T-helper 1 cell treated with Interleukin-12 subunit alpha and Interleukin-12 subunit beta and Interleukin-4 antibody, amounts not matched to agents 30 μg/mL and 1 μg/mL, for 36 hours (primary cell): Measurements from ENCODE around the gene SPAG17.

Source experiments
- H3K27ac Mint-ChIP-seq: one replicate; pipeline ENCODE4 v1.8.0; 2021; ENCODE audit warnings: mild to moderate bottlenecking, mixed read lengths
- H3K27me3 Mint-ChIP-seq: one replicate; pipeline ENCODE4 v1.8.0; 2021; ENCODE audit warnings: low read depth, mixed read lengths
- H3K36me3 Mint-ChIP-seq: one replicate; pipeline ENCODE4 v1.8.0; 2021; ENCODE audit warnings: low read depth, mixed read lengths
- H3K4me1 Mint-ChIP-seq: one replicate; pipeline ENCODE4 v1.8.0; 2021; ENCODE audit warnings: low read depth, mixed read lengths
- H3K4me3 Mint-ChIP-seq: one replicate; pipeline ENCODE4 v1.8.0; 2021; ENCODE audit warnings: mild to moderate bottlenecking, moderate library complexity, mixed read lengths
- H3K9me3 Mint-ChIP-seq: one replicate; pipeline ENCODE4 v1.8.0; 2021; ENCODE audit warnings: mixed read lengths

SPAG17 gene

DNA sequence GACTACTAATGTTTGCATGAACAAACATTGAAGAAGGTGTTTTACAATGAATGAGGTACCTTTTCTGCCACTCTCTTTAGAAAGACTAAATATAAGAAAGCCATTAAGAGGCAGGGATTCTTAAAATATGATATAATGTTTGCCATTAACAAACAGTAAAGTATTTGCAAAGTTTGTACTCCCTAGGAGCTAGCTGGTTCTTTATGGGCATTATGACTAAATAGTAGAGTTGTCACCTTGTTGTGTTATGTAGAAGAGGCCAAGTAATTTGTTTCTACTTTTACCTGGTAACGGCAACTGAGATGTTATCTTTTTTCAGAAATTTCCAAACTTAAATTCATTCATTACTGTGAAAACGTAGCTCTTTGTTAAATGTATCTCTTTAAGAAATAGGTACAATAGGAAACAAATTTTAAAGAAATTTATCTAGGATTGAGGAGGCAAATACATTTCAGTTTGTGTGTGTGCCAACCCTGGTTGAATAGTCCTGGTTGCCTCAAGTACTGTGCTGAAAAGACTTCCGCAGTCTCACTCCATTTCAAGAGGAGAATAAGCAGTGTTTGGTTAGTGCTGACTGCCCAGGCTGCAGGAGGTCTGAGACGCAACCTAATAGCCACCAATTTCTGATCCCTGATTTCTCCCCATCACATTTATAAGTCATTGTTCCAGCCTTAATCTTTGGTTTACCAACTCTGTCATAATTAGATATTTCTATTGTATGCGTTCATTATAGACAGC, 203.4 kb downstream of the SPAG17 start:
- H3K9me3 Mint-ChIP-seq, result no peaks in the 10 kb centered on the region
- no peaks in the 10 kb centered on the region for H3K4me1 Mint-ChIP-seq

DNA sequence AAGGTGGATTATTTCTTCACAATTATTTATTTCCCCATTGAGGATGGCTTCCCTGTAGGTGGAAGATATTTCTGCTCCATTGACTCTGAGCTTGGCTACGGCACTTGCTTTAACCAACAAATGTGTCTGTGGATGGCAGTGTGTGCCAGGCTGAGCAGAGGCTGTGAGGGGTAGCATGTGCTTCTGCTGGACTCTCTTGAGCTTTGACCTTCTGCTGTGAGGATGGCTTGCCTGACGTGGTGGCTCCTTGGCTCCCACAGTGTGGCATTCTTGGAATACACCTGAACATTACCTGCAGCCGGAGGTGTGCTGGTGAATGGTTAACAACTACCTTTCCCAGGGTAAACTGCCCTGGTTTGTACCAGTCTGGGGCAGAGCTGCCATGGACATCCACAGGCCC, 208.6 kb downstream of the SPAG17 start:
- no peak overlapping the region for H3K27ac Mint-ChIP-seq
- H3K27me3 Mint-ChIP-seq, result peaks cover 6% of the 10 kb centered on the region
- H3K9me3 Mint-ChIP-seq, result no peaks in the 10 kb centered on the region
- H3K36me3 Mint-ChIP-seq, result no peaks in the 10 kb centered on the region
- no peak overlapping the region for H3K4me3 Mint-ChIP-seq
- H3K4me1 Mint-ChIP-seq, result no peaks in the 10 kb centered on the region

More for the DNA sequence above, 203.4 kb downstream of the SPAG17 start:
- Mint-ChIP-seq H3K4me3 (no peak overlapping the region), H3K36me3 (no peaks in the 10 kb centered on the region), H3K27ac (no peak overlapping the region), H3K27me3 (peaks cover 9% of the 10 kb centered on the region)

DNA sequence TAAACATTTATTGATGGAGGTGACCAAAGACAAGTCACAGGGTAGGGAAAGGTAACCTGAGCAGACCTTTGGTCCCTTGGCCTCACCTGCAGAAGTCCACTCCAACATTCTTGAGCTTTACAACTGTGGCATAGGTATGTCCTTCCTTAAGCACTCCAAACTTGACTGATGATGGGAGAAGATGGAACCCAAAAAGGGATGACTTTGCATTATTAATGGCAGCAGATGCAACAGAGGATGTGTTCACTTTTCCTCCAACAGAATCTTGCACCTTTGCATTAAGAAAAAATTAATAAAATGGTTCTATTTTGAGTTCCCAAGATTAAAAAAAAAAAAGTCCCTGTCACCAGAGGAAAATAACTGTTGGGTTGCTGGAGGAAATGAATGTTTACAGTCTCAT, 213.3 kb downstream of the SPAG17 start:
- H3K27ac Mint-ChIP-seq, result no peak overlapping the region

DNA sequence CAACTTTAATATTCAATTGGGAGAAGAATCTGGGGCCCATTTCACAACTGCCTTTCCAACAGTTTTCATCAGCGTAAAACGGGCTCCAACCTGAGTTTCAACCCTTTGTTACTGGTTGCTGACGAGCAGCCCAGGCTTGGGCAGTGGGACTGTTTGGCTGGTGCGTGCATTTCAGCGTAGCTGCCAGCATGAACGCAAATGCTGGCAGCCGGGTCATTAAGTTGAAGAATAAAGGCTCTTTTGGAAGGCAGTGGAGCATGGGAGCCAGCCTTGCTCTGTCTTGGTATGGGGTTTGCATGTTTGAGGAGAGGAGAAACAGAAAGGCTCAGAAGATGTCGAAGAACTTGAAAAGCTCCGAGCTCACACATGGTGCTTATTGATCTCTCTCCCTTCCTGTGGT, 214.8 kb downstream of the SPAG17 start:
- H3K4me1 Mint-ChIP-seq, result no peaks in the 10 kb centered on the region
- H3K9me3 Mint-ChIP-seq, result no peaks in the 10 kb centered on the region
- H3K36me3 Mint-ChIP-seq, result no peaks in the 10 kb centered on the region
- peaks cover 6% of the 10 kb centered on the region for H3K27me3 Mint-ChIP-seq
- H3K27ac Mint-ChIP-seq, result no peak overlapping the region
- H3K4me3 Mint-ChIP-seq, result no peak overlapping the region

More for the DNA sequence above, 213.3 kb downstream of the SPAG17 start:
- H3K9me3 Mint-ChIP-seq, result no peaks in the 10 kb centered on the region
- H3K36me3 Mint-ChIP-seq, result no peaks in the 10 kb centered on the region
- H3K4me3 Mint-ChIP-seq, result no peak overlapping the region
- H3K27me3 Mint-ChIP-seq, result peaks cover 6% of the 10 kb centered on the region
- H3K4me1 Mint-ChIP-seq, result no peaks in the 10 kb centered on the region

DNA sequence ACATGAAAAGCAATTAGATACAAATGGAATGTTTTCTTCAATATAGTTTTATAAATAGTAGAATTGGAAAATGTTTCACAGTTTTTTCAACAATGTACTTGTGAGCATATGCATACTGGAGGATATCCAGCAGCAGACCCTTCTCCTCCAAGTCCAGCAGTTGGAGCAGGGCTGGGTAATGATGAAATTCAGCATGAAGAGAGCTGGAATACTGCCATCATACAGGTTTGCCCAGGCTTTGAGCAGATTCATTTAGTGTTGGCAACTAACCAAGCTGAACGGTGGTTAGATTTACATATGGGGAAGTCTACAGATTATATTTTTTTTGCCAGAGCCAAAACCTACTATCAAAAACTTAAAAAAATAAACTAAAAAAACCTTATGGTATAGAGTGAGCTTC, 217.1 kb downstream of the SPAG17 start:
- H3K27me3 Mint-ChIP-seq, result peaks cover 3% of the 10 kb centered on the region
- H3K27ac Mint-ChIP-seq, result no peak overlapping the region
- no peaks in the 10 kb centered on the region for H3K9me3 Mint-ChIP-seq
- no peaks in the 10 kb centered on the region for H3K4me1 Mint-ChIP-seq
- no peaks in the 10 kb centered on the region for H3K36me3 Mint-ChIP-seq
- no peak overlapping the region for H3K4me3 Mint-ChIP-seq

DNA sequence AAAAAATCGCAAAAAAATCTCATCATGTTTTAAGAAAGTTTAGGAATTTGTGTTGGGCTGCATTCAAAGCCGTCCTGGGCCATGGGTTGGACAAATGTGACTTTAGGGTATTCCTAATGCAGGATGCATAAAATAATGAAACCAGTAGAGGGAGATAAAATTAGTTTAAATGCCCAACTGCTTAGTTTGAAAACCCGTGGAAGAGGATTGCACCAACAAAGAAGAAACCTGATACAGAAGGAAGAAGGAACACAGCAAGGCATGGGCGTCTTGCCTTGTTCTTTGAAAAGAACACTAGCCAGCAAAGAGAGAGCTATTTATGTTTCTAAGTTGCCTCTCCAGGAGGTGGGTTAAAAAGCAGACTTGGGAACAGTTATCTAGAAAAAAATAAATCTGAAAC, 217.6 kb downstream of the SPAG17 start:
- H3K4me1 Mint-ChIP-seq, result no peaks in the 10 kb centered on the region
- H3K4me3 Mint-ChIP-seq, result no peak overlapping the region
- H3K27ac Mint-ChIP-seq, result no peak overlapping the region
- no peaks in the 10 kb centered on the region for H3K36me3 Mint-ChIP-seq
- peaks cover 3% of the 10 kb centered on the region for H3K27me3 Mint-ChIP-seq
- no peaks in the 10 kb centered on the region for H3K9me3 Mint-ChIP-seq

DNA sequence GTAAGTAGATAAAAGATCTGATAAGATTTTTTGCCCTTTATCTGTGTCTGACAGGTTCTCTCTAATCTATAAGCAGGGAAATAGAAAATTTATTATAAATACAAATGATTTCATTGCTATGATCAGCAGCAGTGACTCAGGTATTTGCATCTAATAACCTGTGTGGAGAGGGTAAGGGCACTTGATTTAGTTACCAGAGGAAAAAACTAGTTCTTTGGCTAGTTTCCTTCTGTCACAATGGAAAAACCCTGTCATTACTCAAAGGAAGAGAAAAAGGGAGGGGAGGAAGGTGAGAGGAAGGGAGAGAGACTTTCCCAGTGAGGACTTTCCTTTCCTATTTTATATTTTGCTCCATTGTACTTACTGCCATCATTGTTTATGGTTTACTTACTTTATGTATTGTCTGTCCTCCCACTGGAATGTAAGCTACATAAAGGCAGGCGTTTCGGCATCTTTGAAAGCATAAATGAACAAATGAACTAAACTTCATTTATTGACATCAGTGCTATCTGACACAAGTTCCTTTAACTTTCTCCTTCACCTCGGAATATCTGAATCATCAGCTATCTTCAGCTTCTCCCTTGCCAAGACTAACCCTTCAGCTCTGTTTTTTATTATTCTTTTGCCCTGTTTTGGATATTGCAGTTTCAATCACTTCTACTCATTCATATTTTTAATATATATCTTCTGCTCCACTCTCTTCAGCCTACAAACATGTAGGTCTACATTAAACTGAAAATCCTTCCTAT, 220.6 kb downstream of the SPAG17 start:
- no peaks in the 10 kb centered on the region for H3K9me3 Mint-ChIP-seq
- no peaks in the 10 kb centered on the region for H3K4me1 Mint-ChIP-seq
- H3K27ac Mint-ChIP-seq, result no peak overlapping the region
- no peak overlapping the region for H3K4me3 Mint-ChIP-seq
- H3K27me3 Mint-ChIP-seq, result no peaks in the 10 kb centered on the region
- peaks cover 5% of the 10 kb centered on the region for H3K36me3 Mint-ChIP-seq

DNA sequence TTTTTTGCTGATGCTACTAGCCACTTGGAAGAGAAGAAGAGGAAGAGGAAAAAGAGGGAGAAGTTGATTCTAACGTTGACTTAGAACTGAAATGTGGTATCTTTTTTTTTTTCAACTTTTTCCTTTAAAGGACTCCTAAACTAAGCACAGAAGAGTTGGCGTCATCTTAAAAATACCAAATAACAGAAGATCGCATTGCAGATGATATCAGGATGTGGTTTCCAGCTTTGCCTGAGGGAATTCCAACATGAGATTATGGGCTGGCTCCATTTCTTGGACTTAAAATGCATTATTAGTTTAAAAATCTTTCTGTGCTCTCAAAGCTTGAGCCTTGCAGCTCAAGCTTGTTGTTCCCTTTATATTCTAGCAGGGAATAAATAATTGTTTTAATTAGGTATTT, 225.7 kb downstream of the SPAG17 start:
- Mint-ChIP-seq H3K9me3 (no peaks in the 10 kb centered on the region), H3K4me3 (no peak overlapping the region), H3K4me1 (no peaks in the 10 kb centered on the region), H3K27ac (no peak overlapping the region), H3K27me3 (no peaks in the 10 kb centered on the region), H3K36me3 (peaks cover 25% of the 10 kb centered on the region)

DNA sequence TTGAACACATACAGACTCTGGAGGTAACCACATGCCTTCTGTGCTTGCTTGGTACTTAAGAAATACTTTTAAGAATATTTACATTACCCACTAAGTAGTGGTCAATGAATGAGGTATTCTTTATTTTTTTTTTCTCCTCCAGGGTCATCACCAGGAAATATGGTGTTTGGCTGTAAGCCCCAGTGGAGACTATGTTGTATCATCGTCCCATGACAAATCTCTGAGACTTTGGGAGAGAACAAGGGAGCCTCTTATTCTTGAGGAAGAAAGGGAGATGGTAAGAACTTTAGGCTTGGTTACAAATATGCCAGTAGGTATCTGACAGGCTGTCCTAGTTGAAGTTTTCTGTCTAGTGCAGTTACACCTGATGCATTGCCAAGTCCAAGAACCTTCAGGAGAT, 232.6 kb downstream of the SPAG17 start:
- Mint-ChIP-seq H3K4me1 (no peaks in the 10 kb centered on the region), H3K36me3 (peaks cover 36% of the 10 kb centered on the region), H3K27ac (no peak overlapping the region), H3K27me3 (no peaks in the 10 kb centered on the region), H3K9me3 (no peaks in the 10 kb centered on the region), H3K4me3 (no peak overlapping the region)

DNA sequence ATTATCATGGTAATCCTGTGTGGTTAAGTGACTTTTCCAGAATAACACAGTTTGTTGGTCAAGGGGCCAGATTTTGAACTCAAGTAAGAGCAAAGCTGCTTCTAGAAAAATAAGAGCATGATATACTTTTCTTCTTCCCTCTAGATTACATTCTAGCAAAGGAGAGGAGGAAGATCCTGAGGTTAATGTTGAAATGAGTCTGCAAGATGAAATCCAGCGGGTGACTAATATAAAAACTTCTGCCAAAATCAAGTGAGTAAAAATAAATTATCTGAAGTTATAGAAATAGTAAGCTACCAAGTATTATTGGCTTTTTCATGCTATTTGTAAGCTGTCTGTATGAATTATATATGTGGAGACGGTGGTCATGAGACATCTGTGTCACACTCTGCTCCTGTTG, 242.7 kb downstream of the SPAG17 start:
- Mint-ChIP-seq H3K27ac (no peak overlapping the region), H3K4me1 (no peaks in the 10 kb centered on the region), H3K36me3 (peaks cover 37% of the 10 kb centered on the region), H3K9me3 (no peaks in the 10 kb centered on the region), H3K4me3 (no peak overlapping the region), H3K27me3 (no peaks in the 10 kb centered on the region)

DNA sequence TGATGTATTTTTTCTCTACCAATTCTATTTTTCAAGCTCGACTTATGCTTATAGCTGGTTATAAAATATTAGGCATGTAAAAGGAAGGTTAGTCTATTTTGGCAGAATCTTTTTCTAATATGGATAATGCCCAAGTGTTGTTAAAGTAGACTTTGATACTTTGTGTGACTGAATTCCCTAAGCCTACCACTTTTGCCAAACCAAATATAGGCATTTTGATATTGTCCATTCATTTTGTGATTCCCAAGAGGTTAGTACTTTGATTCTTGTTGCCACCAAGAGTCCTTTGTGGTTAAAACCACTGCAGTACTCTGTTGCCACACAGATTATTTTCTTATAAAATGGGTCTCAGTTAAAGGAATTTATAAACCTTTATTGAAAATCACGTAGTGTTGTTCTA, 251.3 kb downstream of the SPAG17 start:
- no peaks in the 10 kb centered on the region for H3K9me3 Mint-ChIP-seq
- H3K27me3 Mint-ChIP-seq, result no peaks in the 10 kb centered on the region
- no peak overlapping the region for H3K4me3 Mint-ChIP-seq
- H3K4me1 Mint-ChIP-seq, result peaks cover 28% of the 10 kb centered on the region
- H3K36me3 Mint-ChIP-seq, result peaks cover 31% of the 10 kb centered on the region
- H3K27ac Mint-ChIP-seq, result no peak overlapping the region

DNA sequence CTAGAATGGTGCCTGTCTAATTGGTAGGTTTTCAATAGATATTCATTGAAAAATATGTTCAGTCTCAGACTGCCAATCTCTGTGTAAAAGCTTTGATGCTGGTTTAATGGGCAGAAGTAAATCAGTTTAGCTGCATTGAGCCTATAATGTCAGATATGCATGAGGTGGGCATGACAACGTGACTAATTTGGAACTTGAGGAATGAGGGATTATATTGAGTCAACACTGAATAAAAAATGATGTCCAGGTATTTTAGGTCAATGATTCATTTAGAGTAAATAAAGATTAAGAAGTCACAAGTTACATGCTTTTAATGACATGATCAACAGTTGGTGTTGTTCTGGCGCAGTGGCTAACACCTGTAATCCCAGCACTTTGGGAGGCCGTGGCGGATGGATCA, 252.5 kb downstream of the SPAG17 start:
- Mint-ChIP-seq H3K9me3 (no peaks in the 10 kb centered on the region), H3K4me1 (peaks cover 37% of the 10 kb centered on the region), H3K36me3 (peaks cover 25% of the 10 kb centered on the region), H3K4me3 (no peak overlapping the region), H3K27me3 (no peaks in the 10 kb centered on the region), H3K27ac (no peak overlapping the region)

DNA sequence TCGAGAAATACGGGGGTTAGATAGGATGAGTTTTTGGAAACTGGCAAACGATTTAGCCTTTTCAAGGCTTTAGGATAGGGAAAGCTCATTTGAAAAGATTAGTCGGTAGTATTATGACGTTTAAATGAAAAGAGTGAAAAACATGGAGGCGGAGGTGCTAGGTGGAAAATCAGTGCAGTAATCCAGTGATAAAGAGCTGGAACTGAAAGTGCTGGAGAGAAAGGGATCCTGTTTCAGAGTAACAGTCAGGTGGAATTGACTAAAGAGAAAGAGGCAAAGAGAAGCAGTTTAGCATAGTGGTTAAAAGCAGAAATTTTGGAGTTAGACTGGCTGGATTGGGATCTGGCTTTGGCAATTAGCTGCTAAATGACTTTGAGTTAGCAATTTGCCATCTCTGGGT, 254.5 kb downstream of the SPAG17 start:
- Mint-ChIP-seq H3K4me1 (peaks cover 45% of the 10 kb centered on the region), H3K36me3 (peaks cover 24% of the 10 kb centered on the region)

DNA sequence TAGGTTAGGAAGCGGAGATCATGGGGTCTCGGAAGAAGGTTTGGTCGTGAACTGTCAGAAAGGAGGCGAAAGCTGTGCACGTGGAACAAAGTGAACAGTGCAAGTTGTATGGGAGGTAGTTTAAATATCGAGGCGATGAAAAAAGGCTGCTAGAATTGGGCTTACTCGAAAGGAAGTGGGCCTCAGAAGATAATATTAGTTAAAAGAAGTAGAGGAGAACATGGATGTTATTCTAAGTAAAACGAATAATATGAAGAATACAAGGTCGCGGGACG, 254.9 kb downstream of the SPAG17 start:
- H3K4me3 Mint-ChIP-seq, result peak overlapping the region; percentile 97

More for the DNA sequence above, 254.5 kb downstream of the SPAG17 start:
- Mint-ChIP-seq H3K27me3 (peaks cover 5% of the 10 kb centered on the region), H3K27ac (peak overlapping the region; percentile 91), H3K9me3 (no peaks in the 10 kb centered on the region), H3K4me3 (peak overlapping the region; percentile 97)

DNA sequence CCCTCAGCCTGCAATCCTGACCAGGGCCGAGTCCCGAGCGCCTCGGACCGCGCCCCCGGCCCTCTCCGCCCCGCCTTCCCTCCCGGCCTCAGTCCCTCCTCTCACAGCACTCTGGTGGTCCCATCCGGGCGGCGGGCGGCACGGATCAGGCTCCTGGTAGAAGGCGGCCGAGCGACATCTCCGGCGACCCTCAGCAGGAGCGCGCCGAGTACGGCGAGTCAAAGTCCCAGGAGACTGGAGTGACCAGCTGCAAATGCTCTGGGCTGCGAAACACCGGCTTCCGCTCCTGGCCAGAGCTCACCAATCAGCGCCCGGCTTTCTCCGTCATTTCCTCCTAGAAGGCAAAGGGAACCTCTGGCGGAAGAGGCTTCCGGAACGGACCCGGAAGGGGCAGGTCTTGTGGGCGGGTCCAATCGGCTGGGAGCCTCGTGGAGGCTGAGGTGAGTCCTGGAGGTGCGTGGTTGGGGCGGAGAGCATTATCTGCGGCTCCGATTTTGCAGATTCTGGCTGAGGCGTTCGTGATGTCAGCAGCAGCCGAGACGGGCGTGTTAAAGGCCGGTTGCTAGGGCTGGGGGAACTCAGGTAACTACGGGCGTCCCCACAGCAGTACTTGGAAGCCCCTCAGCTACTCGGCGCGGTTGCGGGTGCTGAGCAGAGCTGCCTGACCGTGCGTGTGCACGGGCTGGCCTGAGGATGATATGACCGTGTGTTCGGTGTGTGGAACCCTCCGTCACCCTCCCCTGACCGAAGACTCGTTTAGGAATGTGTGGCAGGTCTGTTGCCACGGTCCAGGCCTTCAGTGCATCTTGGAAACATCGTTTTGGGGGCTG, 255.5 kb downstream of the SPAG17 start, which contains the start of the genes GDAP2 and WDR3:
TSS of gene GDAP2 (minus strand) at position 279 of the 830 bp plus-strand sequence. CDS start 9,264 bp downstream, outside the sequence.
TSS of gene WDR3 (plus strand) at position 397 of the 830 bp plus-strand sequence. CDS start 3,581 bp downstream, outside the sequence.
- peak within 1 kb of the TSS; percentile 91 for H3K27ac Mint-ChIP-seq
- peaks cover 21% of the 10 kb centered on the region for H3K36me3 Mint-ChIP-seq
- no peaks in the 10 kb centered on the region for H3K9me3 Mint-ChIP-seq
- peaks cover 5% of the 10 kb centered on the region for H3K27me3 Mint-ChIP-seq
- peak within 1 kb of the TSS; percentile 97 for H3K4me3 Mint-ChIP-seq
- H3K4me1 Mint-ChIP-seq, result peaks cover 45% of the 10 kb centered on the region

More for the DNA sequence above, 254.9 kb downstream of the SPAG17 start:
- Mint-ChIP-seq H3K4me1 (peaks cover 45% of the 10 kb centered on the region), H3K36me3 (peaks cover 24% of the 10 kb centered on the region), H3K27ac (peak overlapping the region; percentile 91), H3K9me3 (no peaks in the 10 kb centered on the region), H3K27me3 (peaks cover 5% of the 10 kb centered on the region)
